ENCODE results near the gene PITPNM1.
A peak's percentile ranks its signal among the peaks of the same experiment; 100 is the strongest.
"Not testable (repeated sequence)": the region's sequence is repeated elsewhere in the genome, so short reads cannot be mapped to it uniquely, and the experiment has no call there.

PITPNM1 gene

DNA sequence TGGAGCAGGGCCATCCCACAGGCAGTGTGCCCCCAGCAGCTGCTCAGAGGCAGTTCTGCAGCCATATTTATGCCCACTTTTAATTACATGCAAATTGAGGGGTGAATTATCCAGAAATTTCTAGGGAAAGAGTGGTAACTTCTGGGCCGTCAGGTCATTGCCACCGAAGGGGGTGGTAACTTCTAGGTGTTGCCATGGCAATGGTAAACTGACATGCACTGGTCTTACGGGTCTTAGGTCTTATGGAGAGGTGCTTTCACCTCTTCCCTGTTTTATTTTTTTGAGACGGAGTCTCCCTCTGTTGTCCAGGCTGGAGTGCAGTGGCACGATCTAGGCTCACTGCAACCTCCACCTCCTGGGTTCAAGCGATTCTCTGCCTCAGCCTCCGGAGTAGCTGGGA is 32.3 kb downstream of the PITPNM1 start:
- no peak overlapping the region for H3K9ac ChIP-seq (ENCODE audit: low read length)
- no peaks in the 10 kb centered on the region for H3K27me3 ChIP-seq (ENCODE audit: control insufficient read depth, insufficient read depth, low read length)

DNA sequence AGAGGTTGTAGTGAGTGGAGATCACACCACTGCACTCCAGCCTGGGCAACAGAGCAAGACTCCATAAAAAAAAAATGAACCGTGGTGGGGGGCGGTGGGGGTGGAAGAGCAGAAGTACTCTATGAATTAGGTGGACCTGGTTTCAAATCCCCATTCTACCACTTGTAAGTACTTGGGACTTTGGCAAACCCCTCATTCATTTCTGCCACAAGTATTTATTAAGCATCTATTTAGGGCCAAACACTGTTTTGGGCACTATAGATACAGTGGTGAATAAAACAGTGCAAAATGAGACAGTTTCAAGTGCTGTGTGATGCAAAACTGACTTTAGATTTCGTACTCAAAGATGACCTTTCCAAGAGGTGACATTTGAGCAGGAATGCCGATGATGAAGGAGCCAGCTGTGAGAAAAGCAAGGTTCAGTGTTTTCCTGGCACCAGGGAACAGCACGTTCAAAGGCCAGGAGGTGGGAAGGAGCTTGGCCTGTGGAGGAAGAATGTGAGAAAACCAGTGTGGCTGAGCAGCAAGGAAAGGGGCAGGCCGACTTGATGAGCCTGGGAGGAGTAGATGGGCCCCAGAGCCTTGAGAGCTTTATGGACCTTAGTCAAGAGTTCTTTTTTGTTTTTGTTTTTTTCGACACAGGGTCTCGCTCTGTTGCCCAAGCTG is 34.7 kb downstream of the PITPNM1 start:
- Histone ChIP-seq H3K4me1 (ENCODE audit: control insufficient read depth, insufficient read depth, low read length) (peaks cover 28% of the 10 kb centered on the region), H3K27me3 (ENCODE audit: control insufficient read depth, insufficient read depth, low read length) (no peaks in the 10 kb centered on the region), H3K9ac (ENCODE audit: low read length) (no peak overlapping the region), H3K4me3 (ENCODE audit: low read length) (no peak overlapping the region), H3K36me3 (ENCODE audit: control insufficient read depth, insufficient read depth, low read length) (no peaks in the 10 kb centered on the region), H3K9me3 (ENCODE audit: control insufficient read depth, low read length) (no peaks in the 10 kb centered on the region)

More for the DNA sequence above, 32.3 kb downstream of the PITPNM1 start:
- Histone ChIP-seq H3K9me3 (ENCODE audit: control insufficient read depth, low read length) (no peaks in the 10 kb centered on the region), H3K4me3 (ENCODE audit: low read length) (no peak overlapping the region), H3K36me3 (ENCODE audit: control insufficient read depth, insufficient read depth, low read length) (no peaks in the 10 kb centered on the region), H3K4me1 (ENCODE audit: control insufficient read depth, insufficient read depth, low read length) (peaks cover 12% of the 10 kb centered on the region)

DNA sequence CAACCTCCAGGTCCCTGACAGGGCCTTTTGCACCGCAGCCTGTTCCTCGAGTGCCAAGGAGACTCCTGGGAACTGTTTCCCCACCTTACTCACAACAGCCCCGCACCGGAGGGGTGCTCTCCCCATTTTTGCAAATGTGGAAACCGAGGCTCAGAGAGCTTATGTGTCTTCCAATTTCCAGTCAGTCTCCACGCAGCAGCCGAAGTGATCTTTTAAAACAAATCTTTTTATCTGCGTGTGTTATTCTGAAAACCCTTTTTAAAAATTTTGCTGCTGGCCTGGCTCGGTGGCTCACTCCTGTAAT is 35.7 kb downstream of the PITPNM1 start:
- Histone ChIP-seq H3K9me3 (ENCODE audit: control insufficient read depth, low read length) (no peaks in the 10 kb centered on the region), H3K36me3 (ENCODE audit: control insufficient read depth, insufficient read depth, low read length) (no peaks in the 10 kb centered on the region), H3K9ac (ENCODE audit: low read length) (peak overlapping the region; percentile 87), H3K4me1 (ENCODE audit: control insufficient read depth, insufficient read depth, low read length) (peaks cover 34% of the 10 kb centered on the region), H3K27me3 (ENCODE audit: control insufficient read depth, insufficient read depth, low read length) (no peaks in the 10 kb centered on the region), H3K4me3 (ENCODE audit: low read length) (peak overlapping the region; percentile 86)

DNA sequence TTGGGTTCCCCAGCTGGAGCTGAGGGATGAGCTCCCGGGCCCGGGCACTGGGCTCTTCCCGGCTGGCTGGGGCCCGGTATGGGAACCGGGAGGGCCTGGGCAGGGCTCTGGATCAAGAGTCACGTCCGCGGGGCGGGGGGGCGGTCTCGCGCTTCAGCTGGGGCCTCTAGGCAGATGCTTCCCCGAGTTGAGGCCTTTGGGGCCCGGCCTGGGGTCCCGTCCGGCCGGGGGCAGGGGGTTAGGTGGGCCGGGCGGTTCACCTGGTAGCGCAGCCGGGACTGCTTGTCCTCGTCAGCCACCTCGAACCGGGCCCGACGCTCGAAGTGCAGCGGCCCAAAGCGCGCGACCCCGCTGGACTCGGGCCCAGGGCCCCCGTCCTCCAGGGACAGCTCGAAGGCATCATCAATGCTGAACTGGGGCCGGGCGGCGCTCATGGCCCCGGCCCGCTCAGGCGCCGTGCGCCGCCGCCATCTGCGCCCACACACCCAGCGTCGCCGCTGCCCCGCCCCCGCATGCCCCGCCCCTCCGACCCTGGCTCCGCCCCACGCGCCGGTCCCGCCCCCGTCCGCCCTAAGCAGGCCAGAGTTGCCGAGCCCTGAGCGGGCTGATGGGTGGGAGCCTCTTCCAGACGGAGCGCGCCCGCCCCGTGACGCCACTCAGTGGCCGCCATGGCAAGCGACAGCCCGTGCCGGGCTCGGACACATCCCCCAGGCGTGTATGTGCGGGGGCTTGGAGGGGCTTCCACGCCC is 36.2 kb downstream of the PITPNM1 start, which contains the start of gene TMEM134:
TMEM134 (minus strand) TSS at position 493 of the 749 bp plus-strand sequence; CDS start at position 434, 59 bp downstream.
- Histone ChIP-seq H3K4me3 (ENCODE audit: low read length) (peak within 1 kb of the TSS; percentile 86), H3K36me3 (ENCODE audit: control insufficient read depth, insufficient read depth, low read length) (no peaks in the 10 kb centered on the region), H3K27me3 (ENCODE audit: control insufficient read depth, insufficient read depth, low read length) (no peaks in the 10 kb centered on the region), H3K4me1 (ENCODE audit: control insufficient read depth, insufficient read depth, low read length) (peaks cover 39% of the 10 kb centered on the region), H3K9me3 (ENCODE audit: control insufficient read depth, low read length) (no peaks in the 10 kb centered on the region), H3K9ac (ENCODE audit: low read length) (peak within 1 kb of the TSS; percentile 88)

DNA sequence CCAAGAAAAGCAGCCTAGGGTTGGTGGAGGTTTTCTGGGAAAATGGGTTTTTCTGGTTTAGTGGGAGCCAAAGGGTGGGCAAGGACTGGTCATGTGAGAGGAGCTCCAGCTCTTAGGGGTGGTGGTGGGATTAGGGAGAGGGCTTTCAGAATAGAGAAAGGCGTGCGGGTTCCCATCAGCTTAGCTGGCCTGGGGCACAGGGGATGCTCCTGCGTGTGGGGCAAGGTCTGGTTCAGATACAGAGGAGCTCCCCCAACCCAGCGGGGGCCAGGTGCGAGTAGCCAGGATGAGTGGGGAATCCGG is 36.8 kb downstream of the PITPNM1 start:
- peak overlapping the region; percentile 80 for H3K4me3 ChIP-seq (ENCODE audit: low read length)
- peak overlapping the region; percentile 88 for H3K9ac ChIP-seq (ENCODE audit: low read length)
- H3K9me3 ChIP-seq (ENCODE audit: control insufficient read depth, low read length): no peaks in the 10 kb centered on the region
- no peaks in the 10 kb centered on the region for H3K27me3 ChIP-seq (ENCODE audit: control insufficient read depth, insufficient read depth, low read length)
- no peaks in the 10 kb centered on the region for H3K36me3 ChIP-seq (ENCODE audit: control insufficient read depth, insufficient read depth, low read length)
- H3K4me1 ChIP-seq (ENCODE audit: control insufficient read depth, insufficient read depth, low read length): peaks cover 44% of the 10 kb centered on the region

DNA sequence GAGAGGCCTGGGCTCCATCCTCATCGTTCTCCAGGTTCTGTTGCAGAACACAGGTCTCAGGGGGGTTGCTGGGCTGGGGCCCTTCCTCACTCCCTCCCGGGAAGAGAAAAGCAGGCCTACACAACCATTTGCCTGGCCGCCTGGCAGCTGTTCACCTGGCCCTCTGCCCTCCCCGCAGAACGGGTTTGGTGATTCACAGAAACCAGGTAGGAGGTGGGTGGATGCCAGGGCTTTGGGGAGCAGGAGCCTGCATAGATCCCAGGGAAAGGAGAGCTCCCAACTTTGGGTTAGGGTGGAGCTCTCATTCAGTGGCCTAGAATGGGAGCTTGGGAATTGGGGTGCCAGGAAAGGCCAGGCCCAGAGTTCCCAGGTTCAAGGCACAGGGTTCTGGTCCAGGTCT is 37.1 kb downstream of the PITPNM1 start:
- Histone ChIP-seq H3K36me3 (ENCODE audit: control insufficient read depth, insufficient read depth, low read length) (no peaks in the 10 kb centered on the region), H3K9ac (ENCODE audit: low read length) (peak overlapping the region; percentile 88), H3K4me1 (ENCODE audit: control insufficient read depth, insufficient read depth, low read length) (peaks cover 48% of the 10 kb centered on the region)

DNA sequence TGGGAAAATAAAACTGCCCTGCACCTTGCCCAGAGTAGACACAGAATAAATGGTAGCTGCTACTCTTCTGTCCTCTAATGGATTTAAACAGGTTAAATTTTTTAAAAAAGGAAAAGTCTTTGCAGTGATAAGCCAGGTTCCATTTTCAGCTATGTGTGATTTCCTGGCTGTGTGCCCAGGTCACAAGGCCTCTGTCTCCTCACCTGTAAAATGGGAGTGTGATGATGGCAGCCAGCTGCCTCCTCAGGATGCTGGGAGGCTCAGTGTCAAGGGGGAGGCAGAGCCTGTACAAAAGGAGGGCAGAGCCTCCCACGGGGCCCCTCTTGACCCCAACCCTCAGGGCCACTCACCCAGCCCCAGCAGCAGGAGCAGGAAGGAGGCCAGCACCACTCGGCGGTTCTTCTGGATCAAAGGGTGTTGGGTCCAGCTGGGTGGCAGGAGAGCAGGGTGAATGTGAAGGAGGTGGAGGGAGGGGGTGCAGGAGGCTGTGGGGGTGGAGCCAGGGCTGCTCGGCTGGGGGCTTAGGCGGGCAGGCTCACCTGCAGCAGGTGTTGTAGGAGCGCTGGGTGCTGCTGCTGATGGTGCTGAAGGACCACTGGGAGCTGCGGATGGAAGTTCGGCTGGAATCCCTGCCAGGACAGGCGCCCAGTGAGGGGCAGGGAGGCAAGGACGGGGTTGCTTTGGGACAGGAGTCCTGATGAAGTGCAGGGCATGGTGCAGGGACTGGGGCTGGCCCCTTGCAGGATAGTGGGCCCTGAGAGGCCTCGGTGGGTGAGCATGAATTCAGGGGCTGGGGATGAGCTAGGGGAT is 38.0 kb downstream of the PITPNM1 start:
- peak overlapping the region; percentile 80 for H3K4me3 ChIP-seq (ENCODE audit: low read length)
- no peaks in the 10 kb centered on the region for H3K9me3 ChIP-seq (ENCODE audit: control insufficient read depth, low read length)
- no peaks in the 10 kb centered on the region for H3K36me3 ChIP-seq (ENCODE audit: control insufficient read depth, insufficient read depth, low read length)
- H3K9ac ChIP-seq (ENCODE audit: low read length): peak overlapping the region; percentile 88
- H3K27me3 ChIP-seq (ENCODE audit: control insufficient read depth, insufficient read depth, low read length): no peaks in the 10 kb centered on the region
- peaks cover 50% of the 10 kb centered on the region for H3K4me1 ChIP-seq (ENCODE audit: control insufficient read depth, insufficient read depth, low read length)

More for the DNA sequence above, 37.1 kb downstream of the PITPNM1 start:
- Histone ChIP-seq H3K4me3 (ENCODE audit: low read length) (peak overlapping the region; percentile 80), H3K9me3 (ENCODE audit: control insufficient read depth, low read length) (no peaks in the 10 kb centered on the region), H3K27me3 (ENCODE audit: control insufficient read depth, insufficient read depth, low read length) (no peaks in the 10 kb centered on the region)

DNA sequence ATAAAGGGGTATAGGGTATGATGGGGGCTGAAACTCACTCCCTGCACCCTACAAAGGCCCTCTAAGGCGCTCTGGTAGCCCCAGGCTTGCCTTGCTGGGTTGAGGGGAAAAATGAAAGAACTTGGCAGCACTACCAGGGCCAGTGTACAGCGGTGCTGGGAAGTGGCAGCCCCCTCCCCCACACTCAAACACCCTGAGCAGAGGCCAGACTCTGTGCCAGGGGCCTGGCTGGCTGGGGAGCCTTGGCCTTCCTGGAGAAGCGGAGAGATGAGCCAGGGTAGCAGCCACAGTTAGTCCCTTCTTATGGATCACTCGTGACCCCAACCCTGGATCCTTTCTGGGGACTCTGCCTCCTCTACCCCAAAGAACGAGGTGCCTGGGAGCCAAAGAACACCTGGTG is 38.8 kb downstream of the PITPNM1 start:
- H3K4me3 ChIP-seq (ENCODE audit: low read length): no peak overlapping the region
- H3K9me3 ChIP-seq (ENCODE audit: control insufficient read depth, low read length): no peaks in the 10 kb centered on the region
- H3K4me1 ChIP-seq (ENCODE audit: control insufficient read depth, insufficient read depth, low read length): peaks cover 50% of the 10 kb centered on the region
- H3K27me3 ChIP-seq (ENCODE audit: control insufficient read depth, insufficient read depth, low read length): no peaks in the 10 kb centered on the region
- H3K36me3 ChIP-seq (ENCODE audit: control insufficient read depth, insufficient read depth, low read length): no peaks in the 10 kb centered on the region
- H3K9ac ChIP-seq (ENCODE audit: low read length): no peak overlapping the region

DNA sequence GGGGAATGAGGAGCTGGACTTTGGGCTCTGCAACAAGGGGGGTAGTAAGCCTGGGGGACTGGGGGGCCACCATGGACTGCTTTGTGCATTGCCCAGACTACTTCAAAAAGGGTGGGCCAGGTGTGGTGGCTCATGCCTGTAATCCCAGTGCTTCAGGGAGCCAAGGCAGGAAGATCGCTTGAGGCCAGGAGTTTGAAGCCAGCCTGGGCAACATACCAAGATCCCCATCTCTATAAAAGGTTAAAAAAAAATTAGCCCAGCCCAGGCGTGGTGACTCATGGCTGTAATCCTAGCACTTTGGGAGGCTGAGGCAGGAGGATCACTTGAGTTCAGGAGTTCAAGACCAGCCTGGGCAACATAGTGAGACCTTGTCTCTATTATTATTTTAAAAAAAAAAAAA is 39.6 kb downstream of the PITPNM1 start:
- Histone ChIP-seq H3K4me1 (ENCODE audit: control insufficient read depth, insufficient read depth, low read length) (peaks cover 50% of the 10 kb centered on the region), H3K9ac (ENCODE audit: low read length) (peak overlapping the region; percentile 97), H3K4me3 (ENCODE audit: low read length) (peak overlapping the region; percentile 90)
- not testable (repeated sequence) for H3K36me3 ChIP-seq (ENCODE audit: control insufficient read depth, insufficient read depth, low read length); H3K9me3 ChIP-seq (ENCODE audit: control insufficient read depth, low read length); H3K27me3 ChIP-seq (ENCODE audit: control insufficient read depth, insufficient read depth, low read length)

DNA sequence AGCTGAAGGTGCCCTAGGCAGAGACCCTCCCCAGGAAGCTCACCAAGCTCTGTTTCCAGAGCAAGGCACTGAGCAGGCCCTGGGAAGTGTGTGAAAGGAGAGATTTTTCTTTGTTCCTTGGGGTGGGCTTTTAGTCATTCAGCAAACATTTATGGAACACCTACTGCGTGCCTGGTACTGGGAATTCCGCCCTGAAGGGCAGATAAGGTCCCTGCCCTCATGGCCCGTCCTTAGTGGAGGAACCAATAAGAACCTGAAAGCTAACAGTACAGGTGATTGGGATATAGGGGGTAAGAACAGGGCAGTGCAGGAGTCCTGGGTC is 40.0 kb downstream of the PITPNM1 start:
- Histone ChIP-seq H3K4me1 (ENCODE audit: control insufficient read depth, insufficient read depth, low read length) (peaks cover 50% of the 10 kb centered on the region), H3K27me3 (ENCODE audit: control insufficient read depth, insufficient read depth, low read length) (no peaks in the 10 kb centered on the region), H3K9me3 (ENCODE audit: control insufficient read depth, low read length) (no peaks in the 10 kb centered on the region), H3K9ac (ENCODE audit: low read length) (peak overlapping the region; percentile 97), H3K4me3 (ENCODE audit: low read length) (peak overlapping the region; percentile 90), H3K36me3 (ENCODE audit: control insufficient read depth, insufficient read depth, low read length) (no peaks in the 10 kb centered on the region)

DNA sequence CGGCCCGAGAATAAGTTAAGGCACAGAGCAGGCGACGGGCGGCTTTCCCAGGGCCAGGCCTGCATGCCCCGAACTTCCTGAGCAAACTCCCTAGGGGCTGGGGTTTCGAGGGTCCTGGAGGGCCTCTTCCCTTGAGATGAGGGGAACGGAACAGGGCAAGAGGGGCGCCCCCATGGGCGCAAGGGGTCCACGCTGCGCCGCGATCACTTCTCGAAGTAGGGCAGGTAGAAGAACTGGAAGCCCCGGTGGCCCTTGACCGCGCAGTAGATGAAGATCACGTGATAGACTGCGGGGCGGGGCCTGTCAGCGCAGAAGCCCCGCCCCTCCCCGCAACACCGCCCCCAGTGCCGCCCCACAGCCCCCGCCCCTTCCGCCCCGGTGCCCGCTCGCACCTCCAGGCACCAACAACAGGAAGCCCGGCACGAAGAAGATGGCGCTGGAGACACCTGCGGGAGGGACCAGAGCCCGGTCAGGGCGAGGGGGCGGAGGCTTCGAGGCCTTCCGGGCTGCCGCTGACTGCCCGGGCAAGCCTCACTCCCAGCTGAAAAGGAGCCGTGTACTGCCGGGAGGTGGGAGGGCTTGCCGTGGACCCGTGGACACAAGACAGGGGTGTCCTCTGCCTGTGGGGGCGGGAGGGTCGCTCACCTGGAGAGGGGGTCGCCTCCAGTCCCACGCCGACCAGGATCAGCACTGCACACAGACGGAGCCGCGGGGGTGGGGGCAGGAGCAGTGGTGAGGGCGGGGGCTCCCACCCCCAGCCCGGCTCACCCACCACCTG is 40.6 kb downstream of the PITPNM1 start:
- Histone ChIP-seq H3K4me1 (ENCODE audit: control insufficient read depth, insufficient read depth, low read length) (peaks cover 48% of the 10 kb centered on the region), H3K9ac (ENCODE audit: low read length) (peak overlapping the region; percentile 97), H3K4me3 (ENCODE audit: low read length) (peak overlapping the region; percentile 90), H3K9me3 (ENCODE audit: control insufficient read depth, low read length) (no peaks in the 10 kb centered on the region), H3K36me3 (ENCODE audit: control insufficient read depth, insufficient read depth, low read length) (no peaks in the 10 kb centered on the region), H3K27me3 (ENCODE audit: control insufficient read depth, insufficient read depth, low read length) (no peaks in the 10 kb centered on the region)
